ENCODE data around the gene NACAD. TPM values are rescaled to one million over a fixed set of nuclear protein-coding genes. Genes with fewer than 3 reads are reported as not detected.

NACAD gene
- total RNA-seq, 1 experiment from 2014 or later, result 1.0 TPM

DNA sequence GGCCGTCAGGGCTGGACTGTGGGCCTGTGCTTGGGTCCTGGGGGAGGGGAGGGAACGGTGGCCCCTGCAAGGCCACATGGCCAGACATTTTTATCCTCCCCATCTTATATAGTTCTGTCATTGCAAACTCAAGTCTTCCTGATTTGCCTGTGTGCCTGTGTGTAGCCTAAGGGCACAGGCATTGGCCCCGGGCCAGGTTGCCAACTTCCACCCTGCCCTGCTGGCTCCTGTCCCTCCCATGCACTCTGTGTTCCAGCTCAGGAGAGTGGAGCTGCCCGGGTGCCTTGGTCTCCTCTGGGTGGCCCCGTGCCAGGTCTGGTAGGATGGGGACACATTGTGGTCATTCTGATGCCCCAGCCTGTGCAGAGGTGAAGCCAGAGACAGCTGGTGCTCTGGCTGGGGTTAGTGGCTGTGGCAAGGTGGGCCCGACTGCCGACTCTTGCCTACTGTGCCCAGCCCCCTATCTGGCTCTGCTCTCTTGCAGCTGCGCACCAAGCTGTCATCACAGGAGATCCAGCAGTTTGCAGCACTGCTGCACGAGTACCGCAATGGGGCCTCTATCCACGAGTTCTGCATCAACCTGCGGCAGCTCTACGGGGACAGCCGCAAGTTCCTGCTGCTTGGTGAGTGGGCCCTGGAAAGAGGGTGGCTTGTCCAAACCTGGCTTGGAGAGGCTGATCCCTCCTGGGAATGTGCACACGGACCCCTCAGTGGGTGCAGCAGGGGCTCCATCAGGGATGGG lies 14.8 kb downstream of the NACAD start:
- H3K36me3 ChIP-seq (ENCODE audit: control insufficient read depth, insufficient read depth, low read length), result peaks cover 3% of the 10 kb centered on the region; the same call in 1 of the 2 replicates
- H3K4me1 ChIP-seq, result no peaks in the 10 kb centered on the region
- no peak overlapping the region for H3K27ac Mint-ChIP-seq (ENCODE audit: unreplicated experiment)
- no peak overlapping the region for H3K4me3 ChIP-seq (ENCODE audit: low read depth, low read length)
- DNase-seq, result no peak
- H3K4me3 Mint-ChIP-seq (ENCODE audit: unreplicated experiment), result no peak overlapping the region
- no peaks in the 10 kb centered on the region for H3K27me3 Mint-ChIP-seq (ENCODE audit: insufficient read depth, unreplicated experiment)
- no peaks in the 10 kb centered on the region for H3K27me3 ChIP-seq (replicated peaks; ENCODE audit: control insufficient read depth, insufficient read depth, low read length)
- TF ChIP-seq, protein P1, sequence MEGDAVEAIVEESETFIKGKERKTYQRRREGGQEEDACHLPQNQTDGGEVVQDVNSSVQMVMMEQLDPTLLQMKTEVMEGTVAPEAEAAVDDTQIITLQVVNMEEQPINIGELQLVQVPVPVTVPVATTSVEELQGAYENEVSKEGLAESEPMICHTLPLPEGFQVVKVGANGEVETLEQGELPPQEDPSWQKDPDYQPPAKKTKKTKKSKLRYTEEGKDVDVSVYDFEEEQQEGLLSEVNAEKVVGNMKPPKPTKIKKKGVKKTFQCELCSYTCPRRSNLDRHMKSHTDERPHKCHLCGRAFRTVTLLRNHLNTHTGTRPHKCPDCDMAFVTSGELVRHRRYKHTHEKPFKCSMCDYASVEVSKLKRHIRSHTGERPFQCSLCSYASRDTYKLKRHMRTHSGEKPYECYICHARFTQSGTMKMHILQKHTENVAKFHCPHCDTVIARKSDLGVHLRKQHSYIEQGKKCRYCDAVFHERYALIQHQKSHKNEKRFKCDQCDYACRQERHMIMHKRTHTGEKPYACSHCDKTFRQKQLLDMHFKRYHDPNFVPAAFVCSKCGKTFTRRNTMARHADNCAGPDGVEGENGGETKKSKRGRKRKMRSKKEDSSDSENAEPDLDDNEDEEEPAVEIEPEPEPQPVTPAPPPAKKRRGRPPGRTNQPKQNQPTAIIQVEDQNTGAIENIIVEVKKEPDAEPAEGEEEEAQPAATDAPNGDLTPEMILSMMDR (IDR thresholded peaks at IDR 0.05; ENCODE audit: insufficient read depth in 1 of 2, low read depth in 1 of 2, low read length in 1 of 2, severe bottlenecking in 1 of 2, unreplicated experiment in 1 of 2), result no peak
- H3K9me3 Mint-ChIP-seq (ENCODE audit: unreplicated experiment), result no peaks in the 10 kb centered on the region
- intact Hi-C loops (cut with micrococcal nuclease; ENCODE audit: unreplicated experiment), result no loop called here
- no TSS peak for BruUV-seq (replicated peaks)
- ChIA-PET CTCF (interaction anchor here (1.5 kb wide), 1 partner anchor 101 kb away, joined by 7 read pairs; no protein-coding TSS in a partner anchor), POLR2A (no interaction called here)
- no peaks in the 10 kb centered on the region for H3K9me3 ChIP-seq
- H3K36me3 Mint-ChIP-seq (ENCODE audit: insufficient read depth, unreplicated experiment), result peaks cover 12% of the 10 kb centered on the region
- no peaks in the 10 kb centered on the region for H3K4me1 Mint-ChIP-seq (ENCODE audit: low read depth, unreplicated experiment)

DNA sequence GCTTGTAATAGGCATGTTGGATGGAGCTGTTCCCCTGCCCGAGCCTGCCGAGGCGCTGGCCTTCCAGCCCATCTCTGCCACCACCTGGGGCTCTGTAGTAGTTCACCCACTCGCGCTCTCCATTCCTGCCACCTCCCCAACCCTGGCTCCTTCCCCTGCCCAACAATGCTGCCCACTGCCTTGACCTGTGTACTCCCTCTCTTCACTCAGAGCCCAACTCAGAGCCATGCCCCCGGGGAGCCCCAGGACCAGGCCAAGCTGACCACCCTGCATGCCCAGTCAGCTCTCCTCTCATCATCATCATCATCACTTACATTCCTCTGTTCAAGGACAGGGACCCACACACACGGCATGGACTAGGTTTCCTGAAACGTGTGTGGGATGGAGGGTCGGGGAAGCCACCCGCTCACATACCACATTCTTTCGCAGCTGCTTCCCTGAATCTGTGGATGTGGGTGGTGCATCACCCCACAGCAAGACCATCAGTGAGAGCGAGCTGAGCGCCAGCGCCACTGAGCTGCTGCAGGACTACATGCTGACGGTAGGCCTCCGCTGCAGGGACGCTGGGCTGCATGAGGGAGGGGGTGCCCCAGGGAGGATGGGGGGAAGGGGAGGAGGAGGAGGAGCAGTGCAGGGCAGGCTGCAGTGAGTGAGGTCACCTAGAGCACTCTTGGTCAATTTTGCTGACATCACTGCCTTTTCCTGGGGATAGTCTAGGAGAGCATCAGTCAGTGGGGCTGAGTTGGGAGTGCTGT lies 15.6 kb downstream of the NACAD start:
- Histone ChIP-seq H3K27me3 (replicated peaks; ENCODE audit: control insufficient read depth, insufficient read depth, low read length) (no peaks in the 10 kb centered on the region), H3K9me3 (no peaks in the 10 kb centered on the region), H3K4me3 (ENCODE audit: low read depth, low read length) (no peak overlapping the region), H3K4me1 (no peaks in the 10 kb centered on the region), H3K36me3 (ENCODE audit: control insufficient read depth, insufficient read depth, low read length) (peaks cover 3% of the 10 kb centered on the region)
- intact Hi-C loops (cut with micrococcal nuclease; ENCODE audit: unreplicated experiment), result no loop called here
- CTCF ChIA-PET, result interaction anchor here (0.6 to 1.5 kb wide), 3 partner anchors 74 to 185 kb away, joined by 3 to 9 read pairs (median 7); no protein-coding TSS in a partner anchor
- H3K36me3 Mint-ChIP-seq (ENCODE audit: insufficient read depth, unreplicated experiment), result peaks cover 18% of the 10 kb centered on the region
- TF ChIP-seq, protein P1 (IDR thresholded peaks at IDR 0.05; ENCODE audit: insufficient read depth in 1 of 2, low read depth in 1 of 2, low read length in 1 of 2, severe bottlenecking in 1 of 2, unreplicated experiment in 1 of 2), result no peak
- H3K27ac Mint-ChIP-seq (ENCODE audit: unreplicated experiment), result no peak overlapping the region
- H3K4me1 Mint-ChIP-seq (ENCODE audit: low read depth, unreplicated experiment), result no peaks in the 10 kb centered on the region
- no peaks in the 10 kb centered on the region for H3K9me3 Mint-ChIP-seq (ENCODE audit: unreplicated experiment)
- no peaks in the 10 kb centered on the region for H3K27me3 Mint-ChIP-seq (ENCODE audit: insufficient read depth, unreplicated experiment)
- no peak for DNase-seq
- no peak overlapping the region for H3K4me3 Mint-ChIP-seq (ENCODE audit: unreplicated experiment)
- BruUV-seq (replicated peaks), result no TSS peak
- POLR2A ChIA-PET, result no interaction called here

DNA sequence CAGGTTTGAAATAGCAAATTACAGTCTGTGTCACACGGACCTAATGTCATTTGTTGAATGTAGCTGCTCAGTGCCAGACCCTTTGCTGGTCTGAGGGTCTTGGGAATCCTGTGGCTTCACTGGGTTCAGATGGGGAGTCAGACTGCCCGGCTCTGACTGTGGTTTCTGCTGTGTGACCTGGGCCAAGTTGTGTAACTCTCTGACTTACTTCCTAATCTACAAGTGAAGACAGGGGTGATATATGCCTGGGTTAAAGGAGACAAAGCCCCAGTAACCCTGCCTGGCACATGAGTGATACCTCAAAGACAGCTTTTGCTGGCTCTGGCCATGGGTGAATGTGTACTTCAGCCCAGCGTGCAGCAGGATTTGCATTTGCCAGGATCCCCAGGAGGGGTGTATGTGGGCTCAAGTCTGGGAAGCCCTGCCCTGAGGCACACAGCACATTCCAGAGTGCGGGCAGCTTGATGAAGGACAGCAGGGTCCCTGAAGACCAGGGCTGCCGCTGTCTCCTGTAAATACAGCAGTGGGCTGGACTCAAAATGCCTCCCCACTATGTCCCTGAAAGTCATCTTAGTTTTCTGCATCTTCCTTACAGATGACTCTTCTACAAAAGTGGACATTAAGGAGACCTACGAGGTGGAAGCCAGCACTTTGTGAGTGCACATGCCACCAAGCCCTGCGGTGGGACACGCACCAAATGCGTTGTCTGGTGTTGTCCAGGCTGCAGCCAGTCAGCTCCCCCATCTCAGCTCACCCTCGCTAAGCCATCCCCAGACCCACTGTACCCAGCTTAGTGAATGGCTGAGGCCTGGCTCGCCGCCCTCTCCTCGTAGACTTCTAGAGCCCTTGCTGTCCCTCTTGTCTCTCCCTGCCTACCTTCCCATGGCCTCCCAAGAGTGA lies 16.4 kb downstream of the NACAD start:
- peaks cover 3% of the 10 kb centered on the region for H3K36me3 ChIP-seq (ENCODE audit: control insufficient read depth, insufficient read depth, low read length)
- H3K4me1 ChIP-seq, result no peaks in the 10 kb centered on the region
- no peak overlapping the region for H3K27ac Mint-ChIP-seq (ENCODE audit: unreplicated experiment)
- TF ChIP-seq, protein P1 (IDR thresholded peaks at IDR 0.05; ENCODE audit: insufficient read depth in 1 of 2, low read depth in 1 of 2, low read length in 1 of 2, severe bottlenecking in 1 of 2, unreplicated experiment in 1 of 2), result no peak
- H3K4me1 Mint-ChIP-seq (ENCODE audit: low read depth, unreplicated experiment), result no peaks in the 10 kb centered on the region
- H3K4me3 Mint-ChIP-seq (ENCODE audit: unreplicated experiment), result no peak overlapping the region
- ChIA-PET CTCF (interaction anchor here (0.6 to 1.5 kb wide), 3 partner anchors 73 to 184 kb away, joined by 3 to 9 read pairs (median 7); no protein-coding TSS in a partner anchor), POLR2A (no interaction called here)
- H3K9me3 ChIP-seq, result no peaks in the 10 kb centered on the region
- no TSS peak for BruUV-seq (replicated peaks)
- H3K9me3 Mint-ChIP-seq (ENCODE audit: unreplicated experiment), result no peaks in the 10 kb centered on the region
- peaks cover 18% of the 10 kb centered on the region for H3K36me3 Mint-ChIP-seq (ENCODE audit: insufficient read depth, unreplicated experiment)
- no peaks in the 10 kb centered on the region for H3K27me3 Mint-ChIP-seq (ENCODE audit: insufficient read depth, unreplicated experiment)
- DNase-seq, result no peak
- H3K27me3 ChIP-seq (replicated peaks; ENCODE audit: control insufficient read depth, insufficient read depth, low read length), result no peaks in the 10 kb centered on the region
- no peak overlapping the region for H3K4me3 ChIP-seq (ENCODE audit: low read depth, low read length)
- intact Hi-C loops (cut with micrococcal nuclease; ENCODE audit: unreplicated experiment), result no loop called here
